ENCODE results near the gene FHOD1. TPM values are rescaled to one million over a fixed set of nuclear protein-coding genes. Genes with fewer than 3 reads are reported as not detected.

FHOD1 gene
- total RNA-seq, 4 donors from 2014 or later, result 9.7 to 15.5 (median 12.9) TPM

DNA sequence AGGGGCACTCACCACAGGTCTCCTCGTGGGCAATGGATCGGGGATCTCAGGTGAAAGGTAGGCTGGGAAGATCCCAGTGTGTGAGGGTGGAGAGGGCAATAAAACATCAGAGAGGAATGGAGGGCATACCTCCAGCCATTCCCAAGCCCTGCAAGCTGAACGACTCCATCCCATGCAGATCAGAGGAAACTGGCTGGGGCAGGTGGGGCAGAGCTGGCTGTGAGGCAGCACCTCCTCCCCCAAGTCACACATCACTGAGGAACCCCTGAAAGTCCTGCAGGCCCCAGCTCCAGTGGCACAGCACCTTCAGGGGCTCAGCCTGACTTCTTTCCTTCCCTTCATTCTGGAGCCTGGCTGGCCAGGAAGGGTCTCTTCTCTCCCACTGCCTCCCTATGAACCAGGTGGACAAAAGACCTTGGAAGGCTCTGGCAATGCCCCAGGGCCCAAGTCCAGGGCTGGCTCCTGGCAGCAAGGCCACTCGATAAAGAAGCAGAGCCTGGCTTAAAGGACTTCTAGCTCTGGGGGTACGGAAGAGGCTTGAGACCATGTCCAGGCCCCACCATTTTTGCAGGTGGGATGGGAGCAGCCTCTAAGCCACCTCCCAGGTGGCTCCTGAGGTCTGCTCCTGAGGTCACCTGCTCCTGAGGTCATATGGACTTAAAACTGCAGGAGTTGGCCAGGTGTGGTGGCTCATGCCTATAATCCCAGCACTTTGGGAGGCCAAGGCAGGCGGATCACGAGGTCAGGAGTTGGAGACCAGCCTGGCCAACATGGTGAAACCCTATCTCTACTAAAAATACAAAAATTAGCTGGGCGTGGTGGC is 33.9 kb downstream of the FHOD1 start:
- peaks cover 0 to 15% (median 0%) of the 10 kb centered on the region in 3 donors for H3K4me1 ChIP-seq
- 75 to 90% methylated on average over 2 to 4 of the region's 8 CpGs for WGBS, 2 donors (ENCODE audit: low coverage in 1 of 2)

DNA sequence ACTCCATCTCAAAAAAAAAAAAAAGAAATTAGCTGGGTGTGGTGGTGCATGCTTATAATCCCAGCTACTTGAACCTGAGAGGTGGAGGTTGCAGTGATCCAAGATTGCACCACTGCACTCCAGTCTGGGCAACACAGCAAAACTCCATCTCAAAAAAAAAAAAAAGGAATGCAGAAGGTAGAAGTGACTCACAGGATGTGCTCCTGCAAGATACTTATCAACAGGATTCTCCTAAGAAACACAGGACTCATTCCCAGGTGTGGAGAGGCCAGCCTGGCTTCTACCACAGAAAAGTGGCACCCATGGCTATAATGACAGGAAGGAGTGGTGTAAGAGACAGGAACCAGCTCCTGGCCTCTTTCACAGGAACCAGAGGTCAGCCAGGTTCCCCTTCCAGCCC is 34.5 kb downstream of the FHOD1 start:
- no peaks in the 10 kb centered on the region for H3K9me3 ChIP-seq
- H3K4me1 ChIP-seq, result peaks cover 0 to 15% (median 0%) of the 10 kb centered on the region in 3 donors
- H3K36me3 ChIP-seq, result peaks cover 0 to 59% of the 10 kb centered on the region in 2 donors
- H3K27ac ChIP-seq, result no peak overlapping the region
- H3K27me3 ChIP-seq, result no peaks in the 10 kb centered on the region
- TF ChIP-seq POLR2A (IDR thresholded peaks at IDR 0.05), result no peak
- no peak for TF ChIP-seq POLR2AphosphoS5 (IDR thresholded peaks at IDR 0.05)
- no peak for TF ChIP-seq EP300 (IDR thresholded peaks at IDR 0.05)
- TF ChIP-seq, protein P1, sequence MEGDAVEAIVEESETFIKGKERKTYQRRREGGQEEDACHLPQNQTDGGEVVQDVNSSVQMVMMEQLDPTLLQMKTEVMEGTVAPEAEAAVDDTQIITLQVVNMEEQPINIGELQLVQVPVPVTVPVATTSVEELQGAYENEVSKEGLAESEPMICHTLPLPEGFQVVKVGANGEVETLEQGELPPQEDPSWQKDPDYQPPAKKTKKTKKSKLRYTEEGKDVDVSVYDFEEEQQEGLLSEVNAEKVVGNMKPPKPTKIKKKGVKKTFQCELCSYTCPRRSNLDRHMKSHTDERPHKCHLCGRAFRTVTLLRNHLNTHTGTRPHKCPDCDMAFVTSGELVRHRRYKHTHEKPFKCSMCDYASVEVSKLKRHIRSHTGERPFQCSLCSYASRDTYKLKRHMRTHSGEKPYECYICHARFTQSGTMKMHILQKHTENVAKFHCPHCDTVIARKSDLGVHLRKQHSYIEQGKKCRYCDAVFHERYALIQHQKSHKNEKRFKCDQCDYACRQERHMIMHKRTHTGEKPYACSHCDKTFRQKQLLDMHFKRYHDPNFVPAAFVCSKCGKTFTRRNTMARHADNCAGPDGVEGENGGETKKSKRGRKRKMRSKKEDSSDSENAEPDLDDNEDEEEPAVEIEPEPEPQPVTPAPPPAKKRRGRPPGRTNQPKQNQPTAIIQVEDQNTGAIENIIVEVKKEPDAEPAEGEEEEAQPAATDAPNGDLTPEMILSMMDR (IDR thresholded peaks at IDR 0.05), result no peak
- no peak for ATAC-seq
- H3K4me3 ChIP-seq, result no peak overlapping the region

More for the DNA sequence above, 33.9 kb downstream of the FHOD1 start:
- no peak for TF ChIP-seq POLR2A (IDR thresholded peaks at IDR 0.05)
- no peak for TF ChIP-seq EP300 (IDR thresholded peaks at IDR 0.05)
- no peak for TF ChIP-seq POLR2AphosphoS5 (IDR thresholded peaks at IDR 0.05)
- TF ChIP-seq, protein P1 (IDR thresholded peaks at IDR 0.05), result no peak
- peaks cover 0 to 55% of the 10 kb centered on the region in 2 donors for H3K36me3 ChIP-seq
- H3K4me3 ChIP-seq, result no peak overlapping the region
- H3K27me3 ChIP-seq, result no peaks in the 10 kb centered on the region
- no peaks in the 10 kb centered on the region for H3K9me3 ChIP-seq
- no peak for ATAC-seq
- no peak overlapping the region for H3K27ac ChIP-seq

DNA sequence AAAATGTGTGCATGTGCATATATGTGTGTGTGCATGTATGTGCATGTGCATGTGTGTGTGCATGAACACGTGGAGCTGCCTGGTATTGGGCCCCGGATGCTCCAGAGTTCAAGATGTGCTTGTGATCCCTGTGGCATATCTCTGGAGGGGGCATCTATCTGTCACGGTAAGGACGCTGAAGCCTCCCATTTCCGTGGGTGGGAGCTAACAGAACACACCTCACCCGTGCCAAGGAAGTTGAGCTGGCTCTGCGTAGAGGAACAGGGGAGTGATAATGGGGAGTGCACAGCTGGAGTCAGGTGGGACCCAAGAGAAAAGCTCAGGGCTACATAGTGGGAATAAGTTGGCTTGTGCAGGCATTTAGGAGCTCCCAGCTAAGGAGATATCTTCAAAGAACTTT is 35.6 kb downstream of the FHOD1 start:
- no peak for ATAC-seq
- no peak for TF ChIP-seq EP300 (IDR thresholded peaks at IDR 0.05)
- no peak for TF ChIP-seq POLR2AphosphoS5 (IDR thresholded peaks at IDR 0.05)
- TF ChIP-seq, protein P1 (IDR thresholded peaks at IDR 0.05), result no peak
- no peak for TF ChIP-seq POLR2A (IDR thresholded peaks at IDR 0.05)
- 57% methylated on average over 6 of the region's 7 CpGs; no CpG with 5 or more reads in 1 of the 2 donors for WGBS, 2 donors (ENCODE audit: low coverage in 1 of 2)
- Histone ChIP-seq H3K36me3 (peaks cover 0 to 60% of the 10 kb centered on the region in 2 donors), H3K4me1 (peaks cover 0 to 13% (median 0%) of the 10 kb centered on the region in 3 donors), H3K9me3 (no peaks in the 10 kb centered on the region), H3K27ac (no peak overlapping the region), H3K4me3 (no peak overlapping the region), H3K27me3 (no peaks in the 10 kb centered on the region)

DNA sequence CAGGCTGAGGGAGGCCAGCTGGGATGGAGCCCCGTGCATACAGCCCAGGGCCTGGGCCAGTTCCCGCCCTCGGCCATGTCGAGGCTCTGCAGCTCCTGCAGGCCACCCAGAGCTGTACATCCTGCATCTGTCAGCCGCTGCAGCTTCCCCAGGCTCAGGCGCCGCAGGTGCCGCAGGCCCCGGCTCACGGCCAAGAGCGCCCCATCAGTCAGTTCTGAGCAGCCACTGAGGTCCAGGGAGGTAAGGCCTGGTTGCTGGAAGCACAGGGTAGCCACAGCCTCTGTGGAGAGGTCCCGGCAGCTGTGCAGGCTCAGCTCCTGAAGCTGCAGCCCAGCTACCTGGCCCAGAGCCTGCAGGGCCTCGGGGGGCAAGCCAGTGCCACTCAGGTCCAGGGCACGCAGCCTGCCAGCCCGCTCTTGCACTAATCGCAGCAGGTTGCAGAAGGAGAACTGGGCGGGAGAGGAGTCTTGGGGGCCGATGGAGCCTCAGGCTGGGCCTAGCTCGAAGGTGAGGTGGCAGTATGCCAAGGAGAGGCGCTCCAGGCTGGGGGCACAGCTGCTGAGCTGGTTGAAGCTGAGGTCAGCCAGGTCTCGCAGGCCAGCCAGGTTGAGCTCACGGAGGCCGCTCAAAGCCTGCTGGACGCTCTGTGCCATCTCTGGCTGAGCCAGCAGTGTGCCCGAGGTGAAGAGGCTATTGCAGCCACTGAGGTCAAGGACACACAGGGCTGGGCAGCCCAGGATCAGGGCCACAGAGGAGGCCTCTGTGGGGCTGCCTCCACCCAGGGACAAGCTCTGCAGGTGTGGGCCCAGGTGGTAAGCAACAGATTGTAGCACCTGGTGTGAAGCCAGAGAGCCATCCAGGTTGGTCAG is 37.0 kb downstream of the FHOD1 start:
- Histone ChIP-seq H3K9me3 (no peaks in the 10 kb centered on the region), H3K27me3 (no peaks in the 10 kb centered on the region), H3K4me3 (no peak overlapping the region), H3K4me1 (no peaks in the 10 kb centered on the region), H3K27ac (no peak overlapping the region), H3K36me3 (peaks cover 0 to 49% of the 10 kb centered on the region in 2 donors)
- 100% methylated on average over 3 of the region's 25 CpGs; no CpG with 5 or more reads in 1 of the 2 donors for WGBS, 2 donors (ENCODE audit: low coverage in 1 of 2)
- TF ChIP-seq, protein P1 (IDR thresholded peaks at IDR 0.05), result no peak
- no peak for TF ChIP-seq POLR2A (IDR thresholded peaks at IDR 0.05)
- TF ChIP-seq EP300 (IDR thresholded peaks at IDR 0.05), result no peak
- TF ChIP-seq POLR2AphosphoS5 (IDR thresholded peaks at IDR 0.05), result no peak
- ATAC-seq, result no peak

All from gastroesophageal sphincter (tissue), 4 donors.